ENCODE results near the gene ST6GAL1. TPM values are rescaled to one million over a fixed set of nuclear protein-coding genes. Genes with fewer than 3 reads are reported as not detected.

Gene ST6GAL1
- total RNA-seq, 1 experiment from 2014 or later: 25.6 TPM

DNA sequence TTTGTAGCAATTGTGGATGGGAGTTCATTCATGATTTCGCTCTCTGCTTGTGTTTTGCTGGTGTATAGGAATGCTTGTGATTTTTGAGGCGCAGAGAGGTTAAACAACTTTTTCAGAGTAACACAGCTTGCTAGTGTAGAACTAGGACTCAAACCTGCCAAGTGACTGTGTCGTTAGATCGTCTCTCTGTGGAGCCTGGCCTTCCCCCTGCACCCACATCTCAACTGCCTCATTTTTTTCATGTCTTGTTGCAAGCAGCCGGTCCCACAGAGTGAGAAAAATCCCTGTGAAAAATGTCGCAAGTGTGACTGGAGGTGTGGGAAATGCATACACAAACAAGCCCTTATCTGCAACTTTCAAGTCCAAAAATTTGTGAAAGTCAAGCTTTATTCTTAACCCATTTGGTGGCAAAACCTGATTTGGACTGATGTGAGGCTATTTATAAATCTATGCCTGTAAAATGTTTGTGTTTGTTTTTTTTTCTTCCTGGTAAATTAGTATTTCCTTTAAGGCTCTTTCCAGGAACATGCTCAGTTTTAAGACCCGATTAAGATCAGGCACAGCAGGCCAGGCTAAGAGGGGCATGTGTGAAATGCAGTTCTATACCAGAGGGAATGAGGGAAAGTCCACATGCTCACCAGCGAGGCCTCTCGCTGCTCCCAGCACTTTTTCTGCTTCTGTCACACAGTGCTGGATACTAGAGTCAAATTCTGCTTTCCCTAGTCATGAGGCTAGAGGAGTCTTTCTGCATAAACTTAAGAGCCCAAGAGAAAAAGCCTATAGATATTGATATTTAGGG is 25.8 kb downstream of the ST6GAL1 start:
- H3K9me2 ChIP-seq (ENCODE audit: insufficient read depth): no peaks in the 10 kb centered on the region
- intact Hi-C loops (cut with micrococcal nuclease; ENCODE audit: unreplicated experiment): no loop called here
- no peaks in the 10 kb centered on the region for H3K4me1 ChIP-seq (replicated peaks; ENCODE audit: insufficient read depth)
- no peak overlapping the region for H2AFZ ChIP-seq
- no peaks in the 10 kb centered on the region for H3F3A ChIP-seq (ENCODE audit: insufficient read depth, low read depth)
- H3K79me2 ChIP-seq (ENCODE audit: low read depth): no peaks in the 10 kb centered on the region
- ChIA-PET POLR2A (ENCODE audit: unreplicated experiment) (no interaction called here), CTCF (no interaction called here)
- H4K20me1 ChIP-seq (ENCODE audit: insufficient read depth): no peaks in the 10 kb centered on the region; the same call in 1 of the 2 replicates
- no peak for DNase-seq
- no peaks in the 10 kb centered on the region for H3K9me3 ChIP-seq (ENCODE audit: insufficient read depth, low read depth)
- no peak overlapping the region for H3K4me3 ChIP-seq
- TF ChIP-seq, protein P1, sequence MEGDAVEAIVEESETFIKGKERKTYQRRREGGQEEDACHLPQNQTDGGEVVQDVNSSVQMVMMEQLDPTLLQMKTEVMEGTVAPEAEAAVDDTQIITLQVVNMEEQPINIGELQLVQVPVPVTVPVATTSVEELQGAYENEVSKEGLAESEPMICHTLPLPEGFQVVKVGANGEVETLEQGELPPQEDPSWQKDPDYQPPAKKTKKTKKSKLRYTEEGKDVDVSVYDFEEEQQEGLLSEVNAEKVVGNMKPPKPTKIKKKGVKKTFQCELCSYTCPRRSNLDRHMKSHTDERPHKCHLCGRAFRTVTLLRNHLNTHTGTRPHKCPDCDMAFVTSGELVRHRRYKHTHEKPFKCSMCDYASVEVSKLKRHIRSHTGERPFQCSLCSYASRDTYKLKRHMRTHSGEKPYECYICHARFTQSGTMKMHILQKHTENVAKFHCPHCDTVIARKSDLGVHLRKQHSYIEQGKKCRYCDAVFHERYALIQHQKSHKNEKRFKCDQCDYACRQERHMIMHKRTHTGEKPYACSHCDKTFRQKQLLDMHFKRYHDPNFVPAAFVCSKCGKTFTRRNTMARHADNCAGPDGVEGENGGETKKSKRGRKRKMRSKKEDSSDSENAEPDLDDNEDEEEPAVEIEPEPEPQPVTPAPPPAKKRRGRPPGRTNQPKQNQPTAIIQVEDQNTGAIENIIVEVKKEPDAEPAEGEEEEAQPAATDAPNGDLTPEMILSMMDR (conservative IDR thresholded peaks at IDR 0.05): no peak
- TF ChIP-seq EZH2 (IDR thresholded peaks at IDR 0.05; ENCODE audit: low read depth): no peak
- H3K36me3 ChIP-seq (ENCODE audit: low read depth): no peaks in the 10 kb centered on the region
- H3K4me2 ChIP-seq: no peak overlapping the region
- H3K27me3 ChIP-seq (ENCODE audit: insufficient read depth, low read depth): no peaks in the 10 kb centered on the region
- no TSS peak for BruUV-seq (replicated peaks)
- no peak overlapping the region for H3K27ac ChIP-seq

DNA sequence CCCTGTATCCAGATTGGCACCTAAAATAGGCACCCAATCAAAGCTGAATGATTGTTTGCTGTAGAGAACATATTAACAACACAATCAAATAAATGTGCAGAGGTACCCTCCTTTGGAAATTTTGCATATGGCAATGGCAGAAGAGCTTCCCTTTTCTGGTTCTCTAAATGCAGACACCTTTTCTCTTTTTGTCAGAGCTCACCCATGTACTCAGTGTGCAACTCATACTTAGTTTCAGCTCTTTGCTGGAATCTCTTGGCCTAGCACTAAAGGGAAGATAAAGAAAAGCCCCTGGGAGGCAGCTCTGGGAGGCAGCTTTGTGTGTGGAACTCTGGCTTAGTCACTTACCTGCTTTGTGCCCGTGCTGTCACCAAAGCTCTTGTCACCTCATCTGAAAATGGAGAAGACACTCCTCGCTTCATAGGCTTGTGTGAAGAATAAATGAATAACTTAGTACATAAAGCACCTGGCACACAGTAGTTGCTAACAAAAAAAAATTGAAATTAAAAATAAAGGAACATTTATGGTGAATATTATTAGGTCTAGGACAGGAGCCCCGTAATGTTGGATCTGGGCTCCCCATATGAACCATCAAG is 28.8 kb downstream of the ST6GAL1 start:
- TF ChIP-seq EZH2 (IDR thresholded peaks at IDR 0.05; ENCODE audit: low read depth): no peak
- TF ChIP-seq, protein P1 (conservative IDR thresholded peaks at IDR 0.05): no peak; the same call in 1 of the 2 replicates
- no peak for DNase-seq
- intact Hi-C loops (cut with micrococcal nuclease; ENCODE audit: unreplicated experiment): no loop called here
- Histone ChIP-seq H3K27ac (no peak overlapping the region), H3K9me2 (ENCODE audit: insufficient read depth) (no peaks in the 10 kb centered on the region), H3K36me3 (ENCODE audit: low read depth) (no peaks in the 10 kb centered on the region), H3K9me3 (ENCODE audit: insufficient read depth, low read depth) (no peaks in the 10 kb centered on the region), H3K4me1 (replicated peaks; ENCODE audit: insufficient read depth) (no peaks in the 10 kb centered on the region), H2AFZ (no peak overlapping the region), H4K20me1 (ENCODE audit: insufficient read depth) (no peaks in the 10 kb centered on the region; the same call in 1 of the 2 replicates), H3F3A (ENCODE audit: insufficient read depth, low read depth) (no peaks in the 10 kb centered on the region), H3K4me2 (no peak overlapping the region), H3K27me3 (ENCODE audit: insufficient read depth, low read depth) (no peaks in the 10 kb centered on the region), H3K4me3 (no peak overlapping the region), H3K79me2 (ENCODE audit: low read depth) (no peaks in the 10 kb centered on the region)
- ChIA-PET POLR2A (ENCODE audit: unreplicated experiment) (interaction anchor here (0.7 kb wide), 1 partner anchor 214 kb away, joined by 4 read pairs; no protein-coding TSS in a partner anchor), CTCF (no interaction called here)
- BruUV-seq (replicated peaks): no TSS peak

DNA sequence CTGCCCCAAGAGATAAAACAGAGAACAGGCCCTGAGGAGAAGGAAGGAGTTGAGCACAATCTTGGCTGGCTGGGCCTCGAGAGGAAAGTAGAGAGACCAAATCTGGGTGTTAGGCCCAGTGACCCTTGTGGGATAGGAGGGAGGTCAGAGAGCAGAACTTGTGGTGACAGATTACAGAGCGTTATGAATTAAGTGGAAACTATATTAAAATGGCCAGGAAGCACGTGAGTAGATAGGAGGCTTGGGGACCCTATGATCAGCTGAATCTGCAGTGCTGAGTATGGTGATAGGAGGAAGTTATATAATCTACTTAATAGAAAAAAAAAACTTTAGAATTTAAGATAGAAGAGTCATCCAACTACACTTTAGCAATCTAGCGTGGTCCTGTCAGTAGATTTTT is 30.0 kb downstream of the ST6GAL1 start:
- Histone ChIP-seq H3K4me1 (replicated peaks; ENCODE audit: insufficient read depth) (no peaks in the 10 kb centered on the region), H4K20me1 (ENCODE audit: insufficient read depth) (no peaks in the 10 kb centered on the region), H3K9me2 (ENCODE audit: insufficient read depth) (no peaks in the 10 kb centered on the region), H3K9me3 (ENCODE audit: insufficient read depth, low read depth) (no peaks in the 10 kb centered on the region), H3K79me2 (ENCODE audit: low read depth) (no peaks in the 10 kb centered on the region), H3K4me3 (no peak overlapping the region), H3K4me2 (no peak overlapping the region), H3K27me3 (ENCODE audit: insufficient read depth, low read depth) (no peaks in the 10 kb centered on the region), H3F3A (ENCODE audit: insufficient read depth, low read depth) (no peaks in the 10 kb centered on the region), H2AFZ (no peak overlapping the region), H3K36me3 (ENCODE audit: low read depth) (no peaks in the 10 kb centered on the region), H3K27ac (no peak overlapping the region)
- DNase-seq: no peak
- BruUV-seq (replicated peaks): no TSS peak
- intact Hi-C loops (cut with micrococcal nuclease; ENCODE audit: unreplicated experiment): no loop called here
- CTCF ChIA-PET: no interaction called here
- no peak for TF ChIP-seq EZH2 (IDR thresholded peaks at IDR 0.05; ENCODE audit: low read depth)
- TF ChIP-seq, protein P1 (conservative IDR thresholded peaks at IDR 0.05): no peak
- POLR2A ChIA-PET (ENCODE audit: unreplicated experiment): no interaction called here

All from PC-9 (cell line).